ENCODE measurements around the gene SRSF8. TPM values are rescaled to one million over a fixed set of nuclear protein-coding genes. Genes with fewer than 3 reads are reported as not detected.

The SRSF8 gene
- total RNA-seq, 1 experiment from 2014 or later, result 25.1 TPM

DNA sequence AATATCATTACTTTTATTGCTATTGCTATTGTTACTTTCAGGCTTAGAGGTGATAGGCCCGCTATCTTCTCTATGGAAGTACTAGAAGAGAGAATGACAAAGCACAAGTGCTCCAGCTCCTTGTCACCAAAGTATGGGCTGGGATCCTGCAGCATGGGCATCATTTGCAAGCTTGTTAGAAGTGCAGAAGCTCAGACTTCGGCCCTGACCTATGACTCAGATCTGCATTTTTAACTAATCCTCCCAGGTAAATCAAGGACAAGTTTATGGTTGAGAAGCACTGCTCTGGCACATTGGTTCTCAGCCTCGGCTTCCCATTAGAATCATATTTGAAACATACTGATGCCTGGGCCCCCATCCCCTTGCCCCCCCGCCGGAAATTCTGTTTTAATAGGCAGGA is 14.3 kb downstream of the SRSF8 start:
- Histone ChIP-seq H3K4me2 (ENCODE audit: insufficient read depth, insufficient read length, low read length) (no peak overlapping the region), H3K79me2 (ENCODE audit: insufficient read depth, low read length) (no peaks in the 10 kb centered on the region)
- H3K27me3 Mint-ChIP-seq (ENCODE audit: low read depth), result peaks cover 14% of the 10 kb centered on the region

More for the DNA sequence above, 14.3 kb downstream of the SRSF8 start:
- no peak overlapping the region for H4K8ac ChIP-seq (replicated peaks; ENCODE audit: insufficient read length, low read depth, low read length)
- no peaks in the 10 kb centered on the region for H3K36me3 Mint-ChIP-seq (ENCODE audit: insufficient read depth in 1 of 3, low read depth in 3 of 3)
- no peak overlapping the region for H3K23ac ChIP-seq (ENCODE audit: insufficient read length, low read depth, low read length)
- H2BK5ac ChIP-seq (ENCODE audit: insufficient read length, low read length), result no peak overlapping the region
- no peak for DNase-seq
- TF ChIP-seq, protein P1, sequence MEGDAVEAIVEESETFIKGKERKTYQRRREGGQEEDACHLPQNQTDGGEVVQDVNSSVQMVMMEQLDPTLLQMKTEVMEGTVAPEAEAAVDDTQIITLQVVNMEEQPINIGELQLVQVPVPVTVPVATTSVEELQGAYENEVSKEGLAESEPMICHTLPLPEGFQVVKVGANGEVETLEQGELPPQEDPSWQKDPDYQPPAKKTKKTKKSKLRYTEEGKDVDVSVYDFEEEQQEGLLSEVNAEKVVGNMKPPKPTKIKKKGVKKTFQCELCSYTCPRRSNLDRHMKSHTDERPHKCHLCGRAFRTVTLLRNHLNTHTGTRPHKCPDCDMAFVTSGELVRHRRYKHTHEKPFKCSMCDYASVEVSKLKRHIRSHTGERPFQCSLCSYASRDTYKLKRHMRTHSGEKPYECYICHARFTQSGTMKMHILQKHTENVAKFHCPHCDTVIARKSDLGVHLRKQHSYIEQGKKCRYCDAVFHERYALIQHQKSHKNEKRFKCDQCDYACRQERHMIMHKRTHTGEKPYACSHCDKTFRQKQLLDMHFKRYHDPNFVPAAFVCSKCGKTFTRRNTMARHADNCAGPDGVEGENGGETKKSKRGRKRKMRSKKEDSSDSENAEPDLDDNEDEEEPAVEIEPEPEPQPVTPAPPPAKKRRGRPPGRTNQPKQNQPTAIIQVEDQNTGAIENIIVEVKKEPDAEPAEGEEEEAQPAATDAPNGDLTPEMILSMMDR (conservative IDR thresholded peaks at IDR 0.05), result no peak
- H4K20me1 ChIP-seq (ENCODE audit: control insufficient read depth, insufficient read depth, insufficient read length), result no peaks in the 10 kb centered on the region
- H2BK120ac ChIP-seq (ENCODE audit: low read depth, low read length, poor library complexity, severe bottlenecking), result no peak overlapping the region
- no peak overlapping the region for H2AFZ ChIP-seq (ENCODE audit: low read length)
- no peak overlapping the region for H3K27ac ChIP-seq (ENCODE audit: insufficient read length, low read depth, low read length)
- H3K18ac ChIP-seq (ENCODE audit: insufficient read length, low read depth, low read length), result no peak overlapping the region
- H3K14ac ChIP-seq (ENCODE audit: insufficient read depth, low read length), result no peak overlapping the region
- H2BK15ac ChIP-seq (ENCODE audit: low read depth, low read length), result no peak overlapping the region
- H2AK5ac ChIP-seq (ENCODE audit: insufficient read length, low read length), result no peak overlapping the region
- H3T11ph ChIP-seq (ENCODE audit: low read length), result no peak overlapping the region
- no peak overlapping the region for H3K4me3 Mint-ChIP-seq
- no peak overlapping the region for H3K9ac ChIP-seq (ENCODE audit: extremely low read depth, insufficient read length, low read length)
- H3K27me3 ChIP-seq (ENCODE audit: insufficient read depth, low read length), result no peaks in the 10 kb centered on the region
- no peak overlapping the region for H4K91ac ChIP-seq (ENCODE audit: insufficient read length, low read depth, low read length)
- H4K5ac ChIP-seq (ENCODE audit: insufficient read length, low read depth, low read length), result no peak overlapping the region
- no peak overlapping the region for H2BK12ac ChIP-seq (ENCODE audit: insufficient read length, low read depth, low read length)
- H3K4ac ChIP-seq (ENCODE audit: low read depth, low read length), result no peak overlapping the region
- H3K23me2 ChIP-seq (ENCODE audit: insufficient read length, low read depth, low read length, poor library complexity, severe bottlenecking), result no peaks in the 10 kb centered on the region
- no peak overlapping the region for H3K56ac ChIP-seq (ENCODE audit: insufficient read length, low read depth, low read length)
- H3K79me1 ChIP-seq (ENCODE audit: insufficient read depth, low read depth, low read length, poor library complexity, severe bottlenecking), result no peaks in the 10 kb centered on the region
- H3K9me3 ChIP-seq (ENCODE audit: control insufficient read depth, low read depth, low read length), result no peaks in the 10 kb centered on the region
- H3K27ac Mint-ChIP-seq, result no peak overlapping the region
- peaks cover 6 to 12% of the 10 kb centered on the region in 2 experiments for H3K4me1 Mint-ChIP-seq
- WGBS (ENCODE audit: extremely low coverage, insufficient read length, low lambda C conversion rate), result no CpG with 5 or more reads among the region's 5 CpGs
- no peak overlapping the region for H2BK20ac ChIP-seq (ENCODE audit: low read depth, low read length, poor library complexity, severe bottlenecking)
- no peaks in the 10 kb centered on the region for H3K9me3 Mint-ChIP-seq
- peaks cover 3% of the 10 kb centered on the region; the same call in 1 of the 2 replicates for H3K4me1 ChIP-seq (ENCODE audit: insufficient read depth, low read length)
